Keratinocyte (primary cell): Measurements from ENCODE around the gene C11orf16.

ENCODE experiments used
- EZH2 ChIP-seq: IDR thresholded peaks from one replicate; pipeline ENCODE4 v1.6.1; 2012; ENCODE audit warnings: inconsistent platforms, mild to moderate bottlenecking, low read length, moderate library complexity
- TF ChIP-seq, protein P1 (sequence below), 3 experiments: IDR thresholded peaks in 1 of 3; conservative IDR thresholded peaks in 1 of 3; optimal IDR thresholded peaks in 1 of 3; 2 replicates in 2 of 3; 3 replicates in 1 of 3; pipeline versions ENCODE3 to v1.5.1; 2011; ENCODE audit warnings: low read length in 3 of 3, mild to moderate bottlenecking in 3 of 3, moderate library complexity in 2 of 3, control low read depth in 1 of 3, inconsistent platforms in 1 of 3; ENCODE audit not compliant: insufficient read depth in 2 of 3; ENCODE audit errors: extremely low read depth in 1 of 3

DNA sequence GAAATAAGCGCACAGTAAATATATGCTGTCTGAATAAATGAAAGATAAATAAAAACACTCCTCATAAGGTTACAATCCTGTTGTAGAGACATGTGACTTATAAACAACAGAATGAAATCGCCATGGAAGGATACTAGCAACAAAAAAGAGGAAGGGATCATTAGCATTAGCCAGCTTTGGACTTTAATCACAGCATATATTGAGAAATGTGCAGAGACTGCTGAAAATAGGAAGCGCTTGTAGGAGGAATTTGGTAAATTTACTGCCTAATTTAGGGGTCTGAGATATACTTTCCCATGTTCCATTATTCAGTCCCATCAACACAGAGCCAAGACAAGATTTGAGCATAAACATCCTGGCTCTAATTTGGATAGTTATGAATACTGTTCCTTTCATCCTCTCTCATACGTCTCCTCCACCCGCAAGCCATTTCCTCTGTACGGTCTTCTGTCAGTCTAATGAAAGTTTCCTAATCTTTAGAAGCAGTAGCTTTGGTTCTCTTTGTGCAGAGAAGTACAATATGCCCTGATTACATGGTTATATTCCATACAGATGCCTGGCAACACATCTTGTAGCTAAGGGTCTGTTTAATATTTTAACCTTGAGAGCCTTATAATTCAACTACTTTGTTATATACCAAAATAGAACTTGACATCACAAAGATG is 58.9 kb downstream of the C11orf16 start:
- TF ChIP-seq, protein P1, sequence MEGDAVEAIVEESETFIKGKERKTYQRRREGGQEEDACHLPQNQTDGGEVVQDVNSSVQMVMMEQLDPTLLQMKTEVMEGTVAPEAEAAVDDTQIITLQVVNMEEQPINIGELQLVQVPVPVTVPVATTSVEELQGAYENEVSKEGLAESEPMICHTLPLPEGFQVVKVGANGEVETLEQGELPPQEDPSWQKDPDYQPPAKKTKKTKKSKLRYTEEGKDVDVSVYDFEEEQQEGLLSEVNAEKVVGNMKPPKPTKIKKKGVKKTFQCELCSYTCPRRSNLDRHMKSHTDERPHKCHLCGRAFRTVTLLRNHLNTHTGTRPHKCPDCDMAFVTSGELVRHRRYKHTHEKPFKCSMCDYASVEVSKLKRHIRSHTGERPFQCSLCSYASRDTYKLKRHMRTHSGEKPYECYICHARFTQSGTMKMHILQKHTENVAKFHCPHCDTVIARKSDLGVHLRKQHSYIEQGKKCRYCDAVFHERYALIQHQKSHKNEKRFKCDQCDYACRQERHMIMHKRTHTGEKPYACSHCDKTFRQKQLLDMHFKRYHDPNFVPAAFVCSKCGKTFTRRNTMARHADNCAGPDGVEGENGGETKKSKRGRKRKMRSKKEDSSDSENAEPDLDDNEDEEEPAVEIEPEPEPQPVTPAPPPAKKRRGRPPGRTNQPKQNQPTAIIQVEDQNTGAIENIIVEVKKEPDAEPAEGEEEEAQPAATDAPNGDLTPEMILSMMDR (optimal IDR thresholded peaks at IDR 0.05 in 1 of 3, IDR thresholded peaks at IDR 0.05 in 1 of 3, conservative IDR thresholded peaks at IDR 0.05 in 1 of 3; ENCODE audit: extremely low read depth in 1 of 3, insufficient read depth in 2 of 3, low read length in 3 of 3), result no peak
- TF ChIP-seq EZH2, result no peak
